Measurements from ENCODE around the gene DCTN5.

Gene DCTN5

GRCh38 chr16:23666571-23667354 is 25.5 kb downstream of the DCTN5 start:
- DNase-seq, result no peak

DNA sequence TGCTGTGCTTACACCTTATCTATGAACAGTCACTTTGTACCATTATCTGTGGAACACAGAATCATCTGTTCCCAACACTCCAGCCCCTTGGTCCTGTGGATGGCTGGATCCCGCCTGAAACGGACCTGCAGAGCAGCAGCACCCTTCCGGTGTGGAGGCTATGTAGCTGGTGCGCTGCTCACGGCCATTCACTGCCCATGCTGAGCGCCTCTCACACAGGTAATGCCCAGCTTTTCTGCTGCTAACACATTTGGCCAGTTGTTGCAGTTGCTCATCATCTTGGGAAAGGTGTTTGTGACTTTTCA is 26.0 kb downstream of the DCTN5 start:
- no peak for DNase-seq

GRCh38 chr16:23668225-23668624 is 27.0 kb downstream of the DCTN5 start:
- no peak for DNase-seq

DNA sequence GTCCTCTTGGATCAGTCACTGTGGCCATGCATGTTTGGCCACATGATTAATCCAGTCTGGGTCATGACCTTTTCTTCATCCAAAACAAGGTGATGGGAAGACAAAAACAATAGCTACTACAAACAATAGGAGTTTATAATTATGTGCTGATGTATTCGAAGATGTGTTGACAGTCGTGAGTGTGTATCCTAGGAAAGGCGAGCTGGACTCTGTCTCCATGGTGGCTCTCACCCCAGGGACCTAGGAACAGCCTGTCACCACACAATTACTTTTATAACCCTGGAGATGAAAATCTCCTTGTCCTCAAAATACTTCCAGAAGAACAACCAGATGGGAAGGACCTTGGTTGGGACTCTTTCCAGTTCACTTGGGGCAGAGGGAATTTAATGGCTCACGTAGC is 27.6 kb downstream of the DCTN5 start:
- no peak for DNase-seq

DNA sequence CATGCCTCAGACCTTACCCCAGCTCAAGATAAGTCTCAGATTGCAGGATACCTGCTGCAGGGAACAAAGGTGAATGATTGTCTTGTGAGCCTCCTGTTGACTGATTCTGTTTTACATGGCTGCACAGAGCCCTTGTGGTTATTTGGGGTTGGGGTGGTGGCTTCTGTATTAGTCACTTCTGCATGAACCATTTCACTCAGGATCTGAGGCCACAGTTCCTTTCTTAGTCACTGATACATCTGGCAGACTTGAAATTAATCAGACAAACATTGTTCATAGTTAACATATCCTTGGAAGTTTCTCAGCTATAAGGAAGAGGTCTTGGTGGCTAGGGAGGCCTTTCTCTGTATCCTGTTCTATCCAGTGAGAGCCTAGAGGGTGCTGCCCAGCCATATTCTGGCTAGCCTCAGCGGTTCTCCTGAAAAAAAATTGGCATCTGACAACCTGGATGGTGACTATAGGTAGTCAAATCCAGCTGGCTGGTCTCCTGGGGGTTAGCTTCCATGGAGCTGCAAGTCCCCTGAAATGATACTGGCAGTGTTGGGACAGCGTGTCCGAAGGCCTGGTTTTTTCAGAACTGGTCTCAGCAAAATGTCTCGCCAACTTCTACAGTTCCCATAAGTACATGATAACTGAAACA is 29.0 kb downstream of the DCTN5 start:
- no peak for DNase-seq

DNA sequence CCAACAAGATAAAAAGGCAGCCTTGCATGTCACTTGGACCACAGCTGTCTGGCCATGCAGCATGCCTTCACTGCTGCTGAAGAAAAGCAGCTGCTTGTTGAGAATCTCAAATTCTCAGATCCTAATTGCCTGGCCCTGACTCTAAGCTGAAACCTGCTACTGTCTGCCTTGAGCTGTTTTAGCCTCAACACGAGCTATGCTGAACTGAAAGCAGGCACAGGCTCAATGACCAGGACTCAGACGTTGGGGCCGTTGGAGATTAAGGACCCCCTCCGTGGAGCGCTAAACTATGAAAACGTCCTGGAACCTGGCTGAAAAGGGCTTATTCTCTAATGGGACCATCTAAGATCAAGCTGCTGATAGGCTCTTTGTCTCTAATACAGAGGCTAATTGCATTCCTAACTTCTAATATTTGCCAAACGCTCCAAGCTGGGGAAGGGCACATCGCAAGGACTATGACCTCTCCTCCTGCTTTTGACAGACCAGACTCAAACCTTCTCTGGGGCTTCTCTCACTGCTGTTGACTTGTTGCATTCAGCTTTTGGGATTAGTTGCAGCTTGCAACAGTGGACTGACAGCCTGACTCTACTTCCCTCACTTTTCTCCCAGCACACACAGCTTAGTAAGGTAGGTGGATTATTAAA is 32.8 kb downstream of the DCTN5 start:
- no peak for DNase-seq

- no peak for DNase-seq
Observed at GRCh38 chr16:23676924-23677480, 35.7 kb downstream of the DCTN5 start.

DNA sequence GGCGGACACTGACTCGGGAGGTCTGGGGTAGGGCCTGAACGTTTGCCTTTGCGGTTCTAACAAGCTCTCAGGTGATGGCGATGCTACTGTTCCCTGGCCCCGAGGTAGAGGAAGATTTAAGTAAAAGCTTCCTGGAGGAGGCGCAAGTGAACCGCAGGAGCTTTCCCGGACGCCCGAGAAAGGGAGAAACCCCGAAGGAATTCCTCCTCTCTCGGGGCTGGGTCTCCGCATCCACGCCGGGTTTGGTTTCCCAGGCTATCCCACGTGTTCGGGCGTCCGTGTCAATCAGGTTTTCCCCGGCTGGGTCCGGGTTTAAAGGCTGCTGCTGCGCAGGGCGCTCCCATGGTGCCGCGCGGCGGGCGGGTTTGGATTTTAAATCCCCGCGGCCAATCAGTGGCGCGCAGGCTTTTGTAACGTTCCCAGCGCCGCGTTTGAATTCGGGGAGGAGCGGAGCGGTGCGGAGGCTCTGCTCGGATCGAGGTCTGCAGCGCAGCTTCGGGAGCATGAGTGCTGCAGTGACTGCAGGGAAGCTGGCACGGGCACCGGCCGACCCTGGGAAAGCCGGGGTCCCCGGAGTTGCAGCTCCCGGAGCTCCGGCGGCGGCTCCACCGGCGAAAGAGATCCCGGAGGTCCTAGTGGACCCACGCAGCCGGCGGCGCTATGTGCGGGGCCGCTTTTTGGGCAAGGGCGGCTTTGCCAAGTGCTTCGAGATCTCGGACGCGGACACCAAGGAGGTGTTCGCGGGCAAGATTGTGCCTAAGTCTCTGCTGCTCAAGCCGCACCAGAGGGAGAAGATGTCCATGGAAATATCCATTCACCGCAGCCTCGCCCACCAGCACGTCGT is 37.4 kb downstream of the DCTN5 start, which contains the start of gene PLK1:
TSS of gene PLK1 (plus strand) at position 460 of the 844 bp plus-strand sequence. CDS start at position 504, 44 bp downstream.
- peak; percentile 52 for DNase-seq

DNA sequence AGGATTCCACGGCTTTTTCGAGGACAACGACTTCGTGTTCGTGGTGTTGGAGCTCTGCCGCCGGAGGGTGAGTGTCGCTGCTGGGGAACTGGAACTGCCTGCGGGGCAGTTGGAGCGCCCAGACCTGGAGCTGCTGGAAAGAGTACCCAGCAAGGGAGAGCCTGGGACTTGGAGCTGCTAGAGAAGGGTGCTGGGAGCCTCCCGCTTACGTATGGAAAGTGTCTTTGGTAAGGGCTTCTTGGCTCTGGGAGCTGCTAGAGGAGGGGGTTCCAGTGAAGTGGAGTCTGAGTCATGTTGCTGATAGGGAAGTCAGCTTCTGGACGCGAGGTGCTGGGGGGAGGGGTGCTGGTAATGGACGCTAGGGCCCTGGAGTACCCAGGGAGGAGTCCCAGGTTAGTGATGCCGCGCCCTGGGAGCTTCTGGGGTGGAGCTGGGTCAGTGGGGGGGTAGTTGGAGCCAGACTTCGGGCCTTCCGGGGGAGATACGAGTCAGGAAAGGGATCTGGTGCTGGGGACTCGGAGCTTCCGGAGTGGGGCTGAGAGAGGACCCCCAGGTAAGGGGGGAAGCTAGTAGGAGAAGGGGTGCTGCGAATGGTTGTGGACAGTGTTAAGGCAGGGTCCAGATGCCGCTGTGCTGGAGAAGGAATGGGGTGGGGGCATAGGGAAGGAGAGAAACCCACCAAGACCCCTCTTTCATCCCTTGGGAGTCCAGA is 38.2 kb downstream of the DCTN5 start:
- no peak for DNase-seq

DNA sequence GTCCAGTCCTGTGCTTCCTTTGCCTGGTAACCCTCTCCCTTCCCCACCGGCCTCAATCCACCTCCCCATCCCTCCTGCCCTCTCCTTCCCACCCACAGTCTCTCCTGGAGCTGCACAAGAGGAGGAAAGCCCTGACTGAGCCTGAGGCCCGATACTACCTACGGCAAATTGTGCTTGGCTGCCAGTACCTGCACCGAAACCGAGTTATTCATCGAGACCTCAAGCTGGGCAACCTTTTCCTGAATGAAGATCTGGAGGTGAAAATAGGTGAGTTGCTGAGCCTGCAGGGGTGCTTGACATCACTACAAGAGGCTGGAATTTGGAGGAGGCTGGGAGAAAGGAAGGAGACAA is 38.7 kb downstream of the DCTN5 start:
- DNase-seq, result no peak

- DNase-seq, result no peak
Observed at GRCh38 chr16:23682181-23682580, 40.9 kb downstream of the DCTN5 start.

- DNase-seq, result no peak
Observed at GRCh38 chr16:23683487-23683886, 42.2 kb downstream of the DCTN5 start.

GRCh38 chr16:23687034-23687808 is 46.0 kb downstream of the DCTN5 start:
- DNase-seq, result no peak

- no peak for DNase-seq
Observed at GRCh38 chr16:23689442-23690187, 48.3 kb downstream of the DCTN5 start.

GRCh38 chr16:23690771-23691482 is 49.7 kb downstream of the DCTN5 start:
- no peak for DNase-seq

GRCh38 chr16:23691483-23692189 is 50.4 kb downstream of the DCTN5 start:
- no peak for DNase-seq

DNA sequence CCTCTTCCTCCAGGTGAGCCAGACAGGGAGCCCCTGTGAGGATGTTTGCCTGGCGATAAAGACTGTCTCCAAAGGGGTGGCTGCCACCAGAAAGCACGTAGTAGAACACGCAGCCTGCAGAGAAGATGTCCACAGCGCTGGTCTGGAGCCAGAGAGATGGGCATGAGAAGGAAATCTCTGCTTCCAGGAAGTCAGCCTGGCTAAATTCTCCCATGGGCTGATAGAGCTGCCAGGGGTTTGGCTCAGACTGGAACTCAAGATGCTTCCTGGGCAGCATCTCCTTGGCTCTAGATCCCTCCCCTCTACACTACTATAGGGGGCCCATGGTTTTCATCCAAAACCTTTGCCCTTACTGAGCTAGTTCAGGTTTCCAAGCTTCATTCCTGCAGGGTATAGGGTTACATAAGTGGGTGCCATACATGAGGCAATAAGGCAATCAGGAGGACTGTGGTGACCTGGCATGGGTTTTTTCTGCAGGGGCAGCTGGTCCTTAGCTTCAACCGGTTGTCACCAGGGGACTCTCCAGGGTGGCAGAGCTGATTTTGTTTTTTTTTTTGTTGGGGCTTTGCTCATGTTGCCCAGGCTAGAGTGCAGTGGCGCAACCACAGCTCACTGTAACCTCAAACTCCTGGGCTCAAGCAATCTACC is 51.0 kb downstream of the DCTN5 start:
- no peak for DNase-seq

DNA sequence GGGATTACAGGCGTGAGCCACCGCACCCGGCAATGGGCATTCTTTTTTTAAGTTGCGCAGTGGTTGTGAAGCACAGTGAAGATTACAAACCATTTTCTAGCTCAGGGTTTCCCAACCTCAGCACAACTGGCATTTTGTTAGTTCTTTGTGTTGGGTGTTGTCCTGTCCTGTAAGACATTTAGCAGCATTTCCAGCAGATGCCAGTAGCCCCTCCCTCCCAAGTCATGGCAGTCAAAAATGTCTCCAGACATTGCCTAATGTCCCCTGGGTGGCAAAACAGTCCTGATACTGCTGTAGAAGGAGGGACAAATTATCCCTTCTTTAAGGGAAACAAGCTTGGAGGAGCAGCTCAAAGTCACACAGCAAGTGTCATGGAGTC is 53.0 kb downstream of the DCTN5 start:
- no peak for DNase-seq
